PFSK-1 (cell line): ENCODE measurements around the gene ARHGAP19.

Experiments used
- FOXP2 ChIP-seq: optimal IDR thresholded peaks from 2 replicates; pipeline ENCODE3; 2011; ENCODE audit warnings: borderline replicate concordance, control low read depth, inconsistent platforms; ENCODE audit not compliant: insufficient read depth; ENCODE audit errors: extremely low read length, extremely low read depth
- POLR2AphosphoS5 ChIP-seq: IDR thresholded peaks from 2 replicates; pipeline ENCODE4 v1.6.1; 2012; ENCODE audit warnings: low read depth, mild to moderate bottlenecking, control low read depth, low read length, moderate library complexity
- REST ChIP-seq, 2 experiments: IDR thresholded peaks; 2 replicates each; pipeline versions ENCODE4 v1.6.1 to v1.8.0; 2011 to 2012; ENCODE audit warnings: low read depth in 2 of 2, low read length in 2 of 2, control low read depth in 1 of 2, inconsistent platforms in 1 of 2, mild to moderate bottlenecking in 1 of 2, moderate library complexity in 1 of 2; ENCODE audit not compliant: insufficient read depth in 1 of 2
- SIN3A ChIP-seq: IDR thresholded peaks from 2 replicates; pipeline ENCODE4 v1.6.1; 2012; ENCODE audit warnings: mild to moderate bottlenecking, low read length, moderate library complexity, borderline replicate concordance; ENCODE audit not compliant: insufficient read depth
- TAF1 ChIP-seq: IDR thresholded peaks from 2 replicates; pipeline ENCODE4 v1.6.1; 2012; ENCODE audit warnings: low read length, control low read depth, borderline replicate concordance; ENCODE audit not compliant: insufficient read depth

Gene ARHGAP19

GRCh38 chr10:97336446-97336845, 44.0 kb upstream of the ARHGAP19 start:
- TF ChIP-seq FOXP2, result no peak
- no peak for TF ChIP-seq REST (IDR thresholded peaks at IDR 0.05; ENCODE audit: insufficient read depth in 1 of 2, low read depth in 2 of 2, low read length in 2 of 2)
- no peak for TF ChIP-seq SIN3A
- no peak for TF ChIP-seq TAF1
- TF ChIP-seq POLR2AphosphoS5, result no peak

GRCh38 chr10:97336006-97336405, 43.6 kb upstream of the ARHGAP19 start:
- TF ChIP-seq POLR2AphosphoS5, result no peak

GRCh38 chr10:97335188-97335619, 42.8 kb upstream of the ARHGAP19 start:
- no peak for TF ChIP-seq TAF1

- peak; percentile 97 for TF ChIP-seq FOXP2
- peak; percentile 88; the same call in 1 of the 2 replicates for TF ChIP-seq SIN3A
- TF ChIP-seq REST (IDR thresholded peaks at IDR 0.05; ENCODE audit: insufficient read depth in 1 of 2, low read depth in 2 of 2, low read length in 2 of 2), result no peak
- no peak for TF ChIP-seq POLR2AphosphoS5
Observed at GRCh38 chr10:97334370-97335175, 42.1 kb upstream of the ARHGAP19 start, which contains the start of gene FRAT2. Gene FRAT2 (minus strand): TSS chr10:97334729. CDS start chr10:97334572, 157 bp downstream.

- TF ChIP-seq SIN3A (no peak), TAF1 (no peak), FOXP2 (no peak), REST (IDR thresholded peaks at IDR 0.05; ENCODE audit: insufficient read depth in 1 of 2, low read depth in 2 of 2, low read length in 2 of 2) (no peak), POLR2AphosphoS5 (no peak)
Observed at GRCh38 chr10:97333601-97334369, 41.3 kb upstream of the ARHGAP19 start.

- TF ChIP-seq REST (IDR thresholded peaks at IDR 0.05; ENCODE audit: insufficient read depth in 1 of 2, low read depth in 2 of 2, low read length in 2 of 2) (no peak), FOXP2 (no peak), POLR2AphosphoS5 (no peak)
Observed at GRCh38 chr10:97333351-97333600, 40.8 kb upstream of the ARHGAP19 start.
